Globus pallidus (tissue), 1 donor: ENCODE data around the gene ATP5ME.
"Not testable (repeated sequence)": the region's sequence is repeated elsewhere in the genome, so short reads cannot be mapped to it uniquely, and the experiment has no call there.

Experiments
- DNase-seq: peaks from one replicate; pipeline ENCODE4 v3.0.0-alpha.2; 2015; ENCODE audit warnings: low spot score

The ATP5ME gene

DNA sequence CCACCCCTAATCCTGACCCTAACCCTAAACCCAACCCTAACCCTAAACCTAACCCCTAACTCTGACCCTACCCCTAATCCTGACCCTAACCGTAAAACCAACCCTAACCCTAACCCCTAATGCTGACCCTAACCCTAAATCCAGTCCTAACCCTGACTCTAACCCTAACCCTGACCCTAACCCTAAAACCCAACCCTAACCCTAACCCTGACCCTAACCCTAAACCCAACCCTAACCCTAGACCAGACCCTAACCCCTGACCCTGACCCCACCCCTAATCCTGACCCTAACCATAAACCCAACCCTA, 30.8 kb upstream of the ATP5ME start:
- no peak for DNase-seq

DNA sequence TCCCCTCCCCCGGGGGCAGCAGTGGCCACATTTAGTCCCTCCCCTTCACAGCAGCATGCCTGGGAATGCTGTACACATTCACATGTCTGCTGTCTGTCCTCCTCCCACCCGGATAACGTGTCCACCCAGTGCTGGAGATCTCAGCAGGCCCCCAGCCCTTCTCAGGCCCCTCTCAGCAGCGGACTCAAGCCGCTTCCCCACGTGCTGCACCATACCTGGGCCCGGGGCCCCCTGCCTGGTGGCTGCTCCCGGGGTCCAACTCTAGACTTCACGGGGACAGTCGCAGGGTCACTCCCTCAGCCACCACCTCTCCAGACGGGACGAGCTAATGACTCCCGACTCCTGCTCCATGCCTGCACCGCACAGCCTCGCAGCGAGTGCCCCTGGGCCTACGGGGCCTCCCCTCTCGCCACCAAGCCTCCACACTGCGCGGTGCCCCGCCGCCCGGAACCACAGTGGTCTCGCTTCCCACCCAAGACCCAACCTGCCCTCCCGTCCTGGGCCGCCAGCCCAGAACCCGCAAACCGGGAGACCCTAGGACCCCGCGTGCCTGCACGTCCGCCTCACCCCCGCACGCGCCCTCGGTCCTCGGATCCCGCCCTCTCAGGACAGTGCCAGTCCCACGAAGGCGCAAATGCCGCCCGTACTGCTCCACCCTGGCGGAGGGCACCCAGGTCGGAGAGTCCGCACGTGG, 30.3 kb upstream of the ATP5ME start:
- DNase-seq, result no peak

GRCh38 chr4:703336-704197, 29.5 kb upstream of the ATP5ME start:
- DNase-seq, result no peak

DNA sequence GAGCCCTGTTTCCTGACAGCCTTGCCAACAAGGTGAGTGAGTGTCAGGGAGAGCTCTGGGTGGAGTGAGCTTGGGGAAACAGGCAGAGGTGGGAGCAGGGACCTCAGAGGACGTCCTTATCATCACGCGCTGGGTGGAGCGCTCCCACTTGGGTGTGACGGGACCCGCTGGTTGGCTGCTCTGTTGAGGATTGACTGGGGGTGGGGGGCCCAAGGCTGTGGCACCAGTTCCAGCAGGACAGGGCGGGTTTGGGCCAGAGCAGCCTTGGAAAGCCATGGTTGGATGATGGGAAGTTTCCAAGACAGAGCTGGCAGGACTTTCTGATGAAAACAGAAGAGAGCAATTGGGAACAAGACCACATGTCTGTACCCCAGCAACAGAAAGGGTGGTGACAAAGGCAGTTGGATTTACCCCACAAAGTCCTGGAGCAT, 28.6 kb upstream of the ATP5ME start:
- DNase-seq, result peak; percentile 32

DNA sequence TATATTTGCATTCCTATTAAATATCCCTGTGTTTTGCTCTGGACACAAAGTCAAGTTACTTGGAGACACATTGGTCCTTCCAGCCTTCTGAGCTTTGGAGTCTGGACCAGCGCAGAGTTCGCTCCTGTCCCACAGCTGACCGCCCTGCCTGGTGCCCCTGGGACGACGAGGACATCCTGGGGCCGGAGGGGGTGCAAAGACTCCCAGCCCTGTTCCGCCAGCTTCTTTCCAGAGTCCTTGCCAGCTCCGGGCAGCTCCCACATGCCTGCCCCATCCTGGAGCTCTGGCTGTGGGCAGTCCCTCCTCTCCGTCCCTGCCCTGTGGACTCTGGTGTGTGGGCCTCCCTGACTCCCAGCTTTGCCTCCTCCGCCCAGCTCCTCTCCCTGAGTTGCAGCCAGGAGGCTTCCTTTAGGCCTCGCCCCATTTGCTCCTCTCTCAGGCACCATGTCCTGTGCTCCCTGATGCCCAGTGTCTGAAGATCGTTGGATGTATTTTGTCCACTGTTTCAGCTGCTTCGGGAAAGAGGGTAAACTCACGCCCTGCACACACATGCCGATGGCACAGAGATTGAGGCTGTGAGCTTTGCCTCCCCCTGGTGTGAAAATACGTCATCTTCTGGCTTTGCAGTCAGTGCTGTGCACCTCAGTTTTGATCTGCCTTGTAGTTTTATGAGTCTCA, 26.6 kb upstream of the ATP5ME start:
- DNase-seq, result no peak

DNA sequence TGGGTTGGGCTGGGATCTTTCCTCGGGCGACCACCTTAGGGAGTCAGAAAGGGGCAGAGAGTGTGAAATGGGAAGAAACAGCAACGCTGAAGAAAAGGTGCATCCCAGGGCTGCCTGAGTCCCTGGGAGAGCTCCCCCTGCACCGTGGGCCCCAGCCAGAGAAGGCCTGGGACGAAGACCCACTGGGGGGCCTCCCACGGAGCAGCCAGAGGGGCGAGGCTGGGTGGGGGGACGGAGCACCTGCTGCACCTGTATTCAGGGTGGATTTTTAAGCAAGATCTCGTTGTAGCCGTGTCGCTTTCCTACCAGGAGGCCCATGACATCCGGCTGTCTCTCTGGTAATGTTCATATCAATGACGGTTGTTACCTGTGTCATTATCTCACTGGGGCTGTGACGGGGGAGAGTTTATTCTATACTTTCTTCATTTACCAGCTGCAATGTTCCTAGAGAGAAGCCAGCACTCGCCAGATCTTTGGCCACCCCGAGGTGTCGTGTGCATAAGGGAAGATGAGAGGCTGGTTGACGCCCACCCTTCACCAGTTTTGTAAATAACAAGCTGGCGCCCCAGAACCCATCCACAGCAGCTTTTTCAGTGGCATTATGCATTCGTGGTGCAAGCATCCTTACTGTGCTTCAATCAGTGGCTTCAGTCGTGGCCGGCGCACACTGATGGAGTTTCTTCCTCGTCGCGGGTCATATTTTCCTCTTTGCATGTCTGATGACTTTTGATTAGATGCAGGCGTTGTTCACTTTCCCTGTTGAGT, 25.9 kb upstream of the ATP5ME start:
- no peak for DNase-seq

GRCh38 chr4:694341-694940, 20.4 kb upstream of the ATP5ME start:
- DNase-seq, result not testable (repeated sequence)

GRCh38 chr4:692771-693554, 18.9 kb upstream of the ATP5ME start:
- no peak for DNase-seq

- DNase-seq, result no peak
Observed at GRCh38 chr4:689723-690122, 15.6 kb upstream of the ATP5ME start.

DNA sequence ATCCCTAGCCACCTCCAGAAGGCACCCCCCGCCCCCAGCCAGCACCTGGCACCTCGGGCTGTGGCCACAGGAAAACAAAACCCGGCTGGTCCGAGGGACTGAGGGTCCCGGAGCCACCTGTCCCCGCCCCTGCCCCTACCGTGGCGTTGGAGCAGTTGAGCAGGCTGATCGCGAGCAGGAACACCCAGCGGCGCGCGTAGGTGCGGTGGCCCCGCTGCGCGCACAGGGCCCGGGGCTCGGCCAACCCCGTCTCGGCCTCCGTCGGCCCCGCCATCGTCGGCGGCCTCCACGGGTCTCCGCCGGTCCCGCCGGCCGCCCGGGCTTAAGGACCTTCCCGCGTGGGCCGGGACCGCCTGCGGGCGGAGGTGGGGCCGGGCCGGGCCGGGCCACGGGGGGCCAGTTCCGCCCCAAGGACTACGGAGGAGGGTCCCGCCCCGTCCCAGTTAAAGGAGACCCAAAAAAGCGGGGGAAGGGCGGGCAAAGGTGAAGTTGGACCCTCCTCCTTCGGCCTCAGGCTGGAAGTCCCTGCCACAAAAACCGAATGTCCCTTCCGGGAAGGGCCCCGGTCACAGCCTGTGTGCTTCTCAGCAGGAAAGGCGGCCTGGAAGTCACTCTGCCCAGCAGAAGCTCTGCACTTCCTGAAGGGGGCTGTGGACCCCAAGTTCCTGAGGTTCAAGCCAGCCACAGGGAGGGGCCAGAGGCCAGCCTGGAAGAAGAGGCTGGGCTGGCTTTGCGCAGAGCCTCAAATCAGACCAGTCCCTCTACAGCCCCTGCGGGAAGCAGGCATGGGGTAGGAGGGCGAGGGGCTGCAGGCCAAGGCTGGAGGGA, 15.0 kb upstream of the ATP5ME start, which contains the start of gene SLC49A3:
Gene SLC49A3 (minus strand): TSS at position 298 of the 828 bp plus-strand sequence. CDS start 24 bp downstream, at position 274.
- DNase-seq, result no peak

DNA sequence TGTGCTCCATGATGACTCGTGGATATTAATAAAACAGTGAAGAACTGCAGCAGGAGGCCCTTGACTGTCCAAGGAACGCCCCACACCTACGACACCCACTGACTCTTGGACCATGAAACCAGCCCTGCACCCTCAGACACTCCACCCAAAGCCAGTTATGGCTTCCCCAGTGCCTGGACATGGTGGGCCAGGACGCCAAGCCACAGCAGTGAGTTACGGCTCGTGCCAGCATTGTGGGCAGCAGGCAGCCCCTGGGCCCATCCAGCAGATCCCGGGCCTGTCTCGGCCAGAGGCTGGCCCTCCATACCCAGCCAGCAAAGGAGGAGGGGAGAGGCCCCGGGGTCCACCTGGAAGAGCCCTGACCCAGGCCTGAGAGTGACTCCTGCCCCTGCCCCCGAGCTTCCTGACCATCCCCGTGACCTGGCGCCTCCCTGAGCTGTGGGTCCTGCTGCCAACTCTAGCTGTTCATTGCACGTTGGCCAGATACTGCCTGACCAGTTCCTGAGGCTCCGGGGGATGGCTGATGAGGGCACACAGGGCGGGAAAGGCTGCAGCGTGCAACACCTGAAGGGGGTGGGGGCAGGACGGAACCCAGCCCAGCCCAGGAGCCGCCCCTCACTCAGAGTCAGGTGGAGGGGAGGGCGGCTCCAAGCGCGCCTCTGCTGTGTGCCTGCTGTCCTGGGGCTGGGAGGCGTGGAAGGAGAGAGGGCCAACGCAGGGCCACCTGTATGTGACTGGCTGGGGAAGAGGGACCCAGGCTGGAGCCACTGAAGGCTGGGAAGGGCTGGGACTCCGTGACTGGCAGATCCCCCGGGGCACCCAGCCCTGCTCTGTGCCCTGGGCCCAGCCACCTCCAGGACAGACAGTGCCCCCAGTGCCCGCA, 14.1 kb upstream of the ATP5ME start:
- DNase-seq, result no peak

DNA sequence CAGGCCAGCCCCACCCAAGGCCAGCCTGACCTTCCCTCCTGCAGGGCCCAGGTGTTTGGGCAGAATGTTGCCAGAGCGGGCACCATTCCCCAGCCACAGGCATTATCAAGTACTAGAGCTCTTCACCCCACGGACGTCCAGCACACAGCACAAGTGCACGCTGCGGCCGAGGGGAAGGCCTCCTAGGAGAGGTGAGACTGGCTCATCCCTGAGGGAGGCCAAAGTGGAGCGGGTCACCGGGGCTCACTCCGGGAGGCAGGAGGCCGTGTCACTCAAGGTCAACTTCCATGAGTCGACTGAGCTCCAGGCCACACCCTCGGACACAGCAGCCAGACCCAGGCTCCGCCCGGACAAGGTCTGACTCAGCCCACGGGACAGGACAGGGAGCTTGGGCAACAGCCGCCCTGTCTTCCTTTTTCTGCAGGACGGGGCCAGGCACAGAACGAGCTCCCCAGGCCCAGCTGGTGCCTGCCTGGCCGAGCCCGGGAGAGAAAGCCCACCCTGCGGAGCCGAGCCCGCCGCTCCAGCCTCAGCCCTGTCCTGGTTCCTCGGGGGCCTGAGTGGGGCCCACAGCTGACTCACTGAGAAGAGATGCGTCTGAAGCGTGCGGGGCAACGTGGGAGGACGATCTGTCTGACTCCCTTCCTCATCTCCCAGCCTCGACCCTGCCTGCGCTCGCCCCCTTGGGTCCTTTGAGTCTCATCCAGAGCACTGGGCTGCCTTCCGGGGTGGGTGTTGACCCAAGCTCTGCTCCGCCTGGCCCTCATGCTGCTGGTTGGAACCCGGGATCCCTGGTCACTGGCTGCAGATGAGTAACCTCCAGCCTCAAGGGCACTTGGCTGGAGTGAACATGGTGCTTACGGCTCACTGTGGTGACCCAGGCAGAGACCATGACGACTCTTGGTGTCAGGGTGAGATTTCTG, 13.2 kb upstream of the ATP5ME start:
- no peak for DNase-seq

DNA sequence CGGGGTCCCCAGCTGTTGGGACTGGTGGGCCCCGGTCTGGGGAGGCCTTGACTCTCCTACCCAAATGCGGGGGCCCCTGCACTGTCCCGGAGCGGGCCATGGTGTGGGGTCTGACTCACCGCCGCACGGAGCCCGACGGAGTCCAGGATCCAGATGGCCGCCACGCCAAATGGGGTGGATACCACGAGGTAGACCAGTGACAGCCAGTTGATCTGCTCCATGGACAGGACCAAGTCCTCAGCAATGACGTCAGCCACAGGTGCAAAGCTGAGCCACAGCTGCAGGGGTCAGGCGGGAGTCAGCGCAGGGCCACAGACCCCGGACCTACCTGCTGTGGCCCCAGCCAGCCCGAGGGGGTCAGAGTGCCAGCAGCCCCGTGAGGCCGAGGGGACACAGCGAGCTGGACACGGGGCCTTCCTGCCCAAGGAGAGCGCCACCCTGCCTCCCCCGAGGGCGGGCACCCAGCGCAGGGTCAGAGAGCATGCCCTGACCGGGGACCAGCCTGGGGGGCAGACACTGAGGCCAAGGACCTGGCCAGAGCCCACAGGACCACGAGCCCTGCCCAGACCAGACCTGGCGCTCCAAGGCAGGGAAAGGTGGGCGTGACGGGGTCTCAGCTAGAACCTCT, 12.5 kb upstream of the ATP5ME start:
- no peak for DNase-seq

DNA sequence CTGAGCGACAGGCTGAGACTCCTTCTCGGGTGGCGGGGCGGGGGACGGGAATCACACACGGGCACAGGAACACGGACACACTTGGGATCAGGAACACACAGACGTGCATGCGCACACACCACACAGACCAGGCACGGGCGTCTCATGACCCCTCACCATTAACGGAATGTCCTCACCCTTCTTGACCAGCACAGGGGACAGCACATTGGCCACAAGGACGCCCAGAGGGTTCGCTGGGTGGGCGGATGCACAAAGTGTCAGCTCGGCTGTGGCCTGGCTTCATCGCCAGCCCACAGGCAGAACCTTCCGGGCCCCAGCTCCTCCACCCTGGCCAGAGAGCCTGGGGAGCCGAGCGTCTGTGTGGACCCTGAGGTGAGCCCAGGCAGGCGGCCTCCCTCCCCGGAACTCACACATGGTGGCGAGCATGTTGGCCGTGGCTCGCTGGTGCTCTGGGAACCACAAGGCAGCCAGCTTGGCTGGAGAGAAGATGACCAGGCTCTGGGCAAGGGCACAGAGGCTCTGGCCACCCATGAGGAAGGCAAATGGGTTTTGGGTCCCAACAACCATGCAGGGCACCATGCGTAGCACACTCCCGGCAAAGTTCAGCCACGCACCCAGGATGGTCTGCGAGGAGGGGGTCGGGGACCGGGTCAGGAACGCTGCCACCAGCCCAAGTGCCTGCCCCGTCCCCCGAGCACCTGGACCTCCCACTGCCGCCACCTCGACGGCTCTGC, 11.8 kb upstream of the ATP5ME start:
- DNase-seq, result no peak

GRCh38 chr4:684623-685327, 10.7 kb upstream of the ATP5ME start:
- DNase-seq, result no peak
